ENCODE results near the gene GGT7.

GGT7 gene

GRCh38 chr20:34916774-34917354 is 44.2 kb upstream of the GGT7 start:
- TF ChIP-seq, protein P1, sequence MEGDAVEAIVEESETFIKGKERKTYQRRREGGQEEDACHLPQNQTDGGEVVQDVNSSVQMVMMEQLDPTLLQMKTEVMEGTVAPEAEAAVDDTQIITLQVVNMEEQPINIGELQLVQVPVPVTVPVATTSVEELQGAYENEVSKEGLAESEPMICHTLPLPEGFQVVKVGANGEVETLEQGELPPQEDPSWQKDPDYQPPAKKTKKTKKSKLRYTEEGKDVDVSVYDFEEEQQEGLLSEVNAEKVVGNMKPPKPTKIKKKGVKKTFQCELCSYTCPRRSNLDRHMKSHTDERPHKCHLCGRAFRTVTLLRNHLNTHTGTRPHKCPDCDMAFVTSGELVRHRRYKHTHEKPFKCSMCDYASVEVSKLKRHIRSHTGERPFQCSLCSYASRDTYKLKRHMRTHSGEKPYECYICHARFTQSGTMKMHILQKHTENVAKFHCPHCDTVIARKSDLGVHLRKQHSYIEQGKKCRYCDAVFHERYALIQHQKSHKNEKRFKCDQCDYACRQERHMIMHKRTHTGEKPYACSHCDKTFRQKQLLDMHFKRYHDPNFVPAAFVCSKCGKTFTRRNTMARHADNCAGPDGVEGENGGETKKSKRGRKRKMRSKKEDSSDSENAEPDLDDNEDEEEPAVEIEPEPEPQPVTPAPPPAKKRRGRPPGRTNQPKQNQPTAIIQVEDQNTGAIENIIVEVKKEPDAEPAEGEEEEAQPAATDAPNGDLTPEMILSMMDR (IDR thresholded peaks at IDR 0.05; ENCODE audit: low read length): no peak
- TF ChIP-seq EZH2 (optimal IDR thresholded peaks at IDR 0.05; ENCODE audit: low read depth, low read length) (no peak), EZH2phosphoT487 (IDR thresholded peaks at IDR 0.05; ENCODE audit: low read length) (no peak)
- Histone ChIP-seq H3K9me3 (replicated peaks; ENCODE audit: insufficient read depth, low read length) (no peaks in the 10 kb centered on the region), H3K9me2 (replicated peaks; ENCODE audit: insufficient read depth, low read length) (no peaks in the 10 kb centered on the region), H3K36me3 (replicated peaks; ENCODE audit: insufficient read depth, low read length) (no peaks in the 10 kb centered on the region), H3K4me2 (ENCODE audit: low read depth, low read length) (no peak overlapping the region), H3K4me1 (ENCODE audit: low read length) (no peaks in the 10 kb centered on the region), H3K27me3 (replicated peaks; ENCODE audit: insufficient read depth, low read length) (no peaks in the 10 kb centered on the region), H3K9ac (ENCODE audit: low read length) (no peak overlapping the region), H3F3A (ENCODE audit: insufficient read depth, low read length) (no peaks in the 10 kb centered on the region), H2AFZ (ENCODE audit: low read length) (no peak overlapping the region), H3K4me3 (ENCODE audit: low read length) (no peak overlapping the region), H4K20me1 (ENCODE audit: insufficient read depth, low read length) (no peaks in the 10 kb centered on the region), H3K27ac (ENCODE audit: low read length) (no peak overlapping the region), H3K79me2 (ENCODE audit: low read length) (no peaks in the 10 kb centered on the region)
- DNase-seq: no peak

GRCh38 chr20:34915749-34916455 is 43.2 kb upstream of the GGT7 start:
- H4K20me1 ChIP-seq (ENCODE audit: insufficient read depth, low read length): no peaks in the 10 kb centered on the region
- H3K4me1 ChIP-seq (ENCODE audit: low read length): no peaks in the 10 kb centered on the region
- TF ChIP-seq, protein P1 (IDR thresholded peaks at IDR 0.05; ENCODE audit: low read length): no peak
- TF ChIP-seq EZH2 (optimal IDR thresholded peaks at IDR 0.05; ENCODE audit: low read depth, low read length) (no peak), EZH2phosphoT487 (IDR thresholded peaks at IDR 0.05; ENCODE audit: low read length) (no peak)
- no peak overlapping the region for H3K4me3 ChIP-seq (ENCODE audit: low read length)
- no peaks in the 10 kb centered on the region for H3F3A ChIP-seq (ENCODE audit: insufficient read depth, low read length)
- H3K9ac ChIP-seq (ENCODE audit: low read length): no peak overlapping the region
- no peaks in the 10 kb centered on the region for H3K9me2 ChIP-seq (replicated peaks; ENCODE audit: insufficient read depth, low read length)
- H2AFZ ChIP-seq (ENCODE audit: low read length): no peak overlapping the region
- no peaks in the 10 kb centered on the region for H3K36me3 ChIP-seq (replicated peaks; ENCODE audit: insufficient read depth, low read length)
- DNase-seq: no peak
- no peaks in the 10 kb centered on the region for H3K9me3 ChIP-seq (replicated peaks; ENCODE audit: insufficient read depth, low read length)
- H3K27me3 ChIP-seq (replicated peaks; ENCODE audit: insufficient read depth, low read length): no peaks in the 10 kb centered on the region
- H3K79me2 ChIP-seq (ENCODE audit: low read length): no peaks in the 10 kb centered on the region
- no peak overlapping the region for H3K27ac ChIP-seq (ENCODE audit: low read length)
- H3K4me2 ChIP-seq (ENCODE audit: low read depth, low read length): no peak overlapping the region

- Histone ChIP-seq H3K9ac (ENCODE audit: low read length) (no peak overlapping the region), H3K4me3 (ENCODE audit: low read length) (no peak overlapping the region), H3F3A (ENCODE audit: insufficient read depth, low read length) (no peaks in the 10 kb centered on the region), H3K4me1 (ENCODE audit: low read length) (no peaks in the 10 kb centered on the region), H3K9me2 (replicated peaks; ENCODE audit: insufficient read depth, low read length) (no peaks in the 10 kb centered on the region), H3K27ac (ENCODE audit: low read length) (no peak overlapping the region), H3K4me2 (ENCODE audit: low read depth, low read length) (no peak overlapping the region), H3K36me3 (replicated peaks; ENCODE audit: insufficient read depth, low read length) (no peaks in the 10 kb centered on the region), H2AFZ (ENCODE audit: low read length) (no peak overlapping the region), H3K79me2 (ENCODE audit: low read length) (no peaks in the 10 kb centered on the region), H3K27me3 (replicated peaks; ENCODE audit: insufficient read depth, low read length) (no peaks in the 10 kb centered on the region), H3K9me3 (replicated peaks; ENCODE audit: insufficient read depth, low read length) (no peaks in the 10 kb centered on the region), H4K20me1 (ENCODE audit: insufficient read depth, low read length) (no peaks in the 10 kb centered on the region)
- DNase-seq: no peak
- no peak for TF ChIP-seq EZH2 (optimal IDR thresholded peaks at IDR 0.05; ENCODE audit: low read depth, low read length)
- no peak for TF ChIP-seq EZH2phosphoT487 (IDR thresholded peaks at IDR 0.05; ENCODE audit: low read length)
- TF ChIP-seq, protein P1 (IDR thresholded peaks at IDR 0.05; ENCODE audit: low read length): no peak
Observed at GRCh38 chr20:34915131-34915530, 42.5 kb upstream of the GGT7 start.
